ENCODE results near the gene RHOC.
"Not testable (repeated sequence)": the region's sequence is repeated elsewhere in the genome, so short reads cannot be mapped to it uniquely, and the experiment has no call there.

The RHOC gene

DNA sequence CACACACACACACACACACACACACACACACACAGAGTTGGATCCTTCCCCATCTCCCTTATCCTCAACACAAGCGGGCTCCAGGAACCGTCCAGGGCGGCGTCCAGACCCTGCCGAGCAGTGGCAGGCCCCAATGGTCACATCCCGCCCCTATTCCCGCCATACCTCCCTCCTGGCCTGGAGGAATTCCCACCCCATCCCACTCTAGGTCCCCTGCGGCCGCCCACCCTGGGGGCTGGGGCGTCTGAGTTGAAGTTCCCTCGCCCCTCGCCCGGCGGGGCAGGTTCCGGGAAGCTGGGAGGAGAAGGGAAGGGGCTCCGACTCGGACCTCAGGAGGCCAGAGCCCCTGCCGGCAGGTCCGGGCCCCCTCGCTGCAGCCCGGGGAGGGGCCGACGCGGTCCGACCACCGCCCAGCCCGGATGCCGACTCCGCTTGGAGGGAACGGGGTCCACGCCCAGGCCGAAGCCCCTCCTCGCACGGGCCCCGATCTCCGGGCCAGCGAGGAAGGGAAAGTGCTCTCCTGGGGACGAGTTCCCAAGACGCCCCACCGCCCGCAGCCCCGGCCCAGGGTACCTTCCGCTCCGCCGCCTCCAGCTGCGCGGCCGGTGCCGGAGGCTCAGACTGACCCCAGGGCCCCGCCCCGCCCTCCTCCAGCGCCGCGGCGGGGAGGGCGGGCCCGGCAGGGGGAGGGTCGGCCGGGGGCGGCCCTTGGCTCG, at the start of gene RHOC:
Gene RHOC, minus strand, starts transcription at position 623 of the 716 bp plus-strand sequence. CDS start 3,328 bp downstream, outside the sequence.
- DNase-seq, result no peak

DNA sequence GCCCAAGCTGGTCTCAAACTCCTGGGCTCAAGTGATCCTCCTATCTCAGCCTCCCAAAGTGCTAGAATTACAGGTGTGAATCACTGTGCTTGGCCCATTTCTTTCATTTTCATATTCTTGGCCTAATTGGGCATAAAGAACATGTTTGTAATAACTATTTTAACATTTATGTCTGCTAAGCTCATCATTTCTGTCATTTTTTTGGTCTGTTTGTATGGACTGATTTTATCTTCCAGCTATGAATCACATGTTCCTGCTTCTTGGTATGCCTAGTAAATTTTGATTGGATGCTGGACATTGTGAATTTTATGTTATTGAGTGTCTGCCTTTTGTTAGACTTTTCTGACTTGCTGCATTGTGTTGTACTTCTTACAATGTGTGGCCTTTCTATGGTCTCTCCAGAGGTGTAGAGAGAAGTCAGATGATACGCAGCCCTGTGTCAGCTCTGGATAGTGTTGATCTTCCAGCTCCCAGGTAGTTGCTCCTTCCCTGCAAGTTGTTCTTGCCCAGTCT, 47.2 kb upstream of the RHOC start:
- no peak for DNase-seq

DNA sequence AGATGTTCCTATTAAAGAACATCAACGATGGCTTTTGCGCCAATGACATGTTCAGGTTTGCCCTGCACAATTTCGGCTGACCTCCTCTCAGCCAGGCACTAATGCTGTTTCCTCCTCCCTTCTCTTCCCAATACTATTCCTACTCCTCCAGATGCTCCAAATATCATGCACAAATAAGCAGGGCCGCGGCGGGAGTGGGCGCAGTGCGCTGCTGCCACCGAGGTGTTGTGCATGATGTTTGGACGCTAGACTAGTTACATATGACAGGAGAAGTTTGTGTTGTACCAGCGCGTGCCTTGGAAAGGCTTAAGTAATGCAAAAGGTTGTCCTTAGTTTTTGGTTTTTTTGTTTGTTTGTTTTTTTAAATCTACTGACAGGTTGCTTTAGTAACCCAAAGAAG, 41.5 kb upstream of the RHOC start:
- DNase-seq, result no peak

DNA sequence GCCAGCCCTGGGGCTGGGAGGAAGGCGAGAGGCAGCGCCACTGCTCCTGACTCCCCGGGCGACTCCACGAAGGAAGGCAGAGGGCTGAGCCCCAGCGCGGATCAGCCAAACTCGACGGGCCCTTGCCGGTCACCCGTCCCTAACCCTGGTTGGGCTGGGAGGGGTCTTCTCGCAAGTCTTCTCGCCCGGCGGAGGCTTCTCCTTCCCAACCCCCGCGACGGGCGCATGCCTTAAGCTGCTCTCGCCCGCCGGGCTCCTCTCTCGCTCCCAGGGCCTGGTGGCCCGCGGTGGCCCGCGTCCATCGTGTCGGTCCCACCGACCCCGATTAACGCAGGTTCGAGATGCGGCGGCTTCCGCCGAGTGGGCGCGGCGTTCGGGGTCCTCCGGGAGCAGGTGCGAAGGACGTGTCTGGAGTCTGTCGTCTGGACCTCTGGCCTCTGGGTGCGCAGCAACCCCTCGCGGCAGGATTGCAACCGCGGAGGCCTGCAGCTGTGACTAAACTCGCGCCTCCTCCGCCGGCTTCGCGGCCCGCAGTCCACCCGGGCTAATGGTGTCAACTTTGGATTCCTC, 37.2 kb upstream of the RHOC start:
- DNase-seq, result peak; percentile 5

DNA sequence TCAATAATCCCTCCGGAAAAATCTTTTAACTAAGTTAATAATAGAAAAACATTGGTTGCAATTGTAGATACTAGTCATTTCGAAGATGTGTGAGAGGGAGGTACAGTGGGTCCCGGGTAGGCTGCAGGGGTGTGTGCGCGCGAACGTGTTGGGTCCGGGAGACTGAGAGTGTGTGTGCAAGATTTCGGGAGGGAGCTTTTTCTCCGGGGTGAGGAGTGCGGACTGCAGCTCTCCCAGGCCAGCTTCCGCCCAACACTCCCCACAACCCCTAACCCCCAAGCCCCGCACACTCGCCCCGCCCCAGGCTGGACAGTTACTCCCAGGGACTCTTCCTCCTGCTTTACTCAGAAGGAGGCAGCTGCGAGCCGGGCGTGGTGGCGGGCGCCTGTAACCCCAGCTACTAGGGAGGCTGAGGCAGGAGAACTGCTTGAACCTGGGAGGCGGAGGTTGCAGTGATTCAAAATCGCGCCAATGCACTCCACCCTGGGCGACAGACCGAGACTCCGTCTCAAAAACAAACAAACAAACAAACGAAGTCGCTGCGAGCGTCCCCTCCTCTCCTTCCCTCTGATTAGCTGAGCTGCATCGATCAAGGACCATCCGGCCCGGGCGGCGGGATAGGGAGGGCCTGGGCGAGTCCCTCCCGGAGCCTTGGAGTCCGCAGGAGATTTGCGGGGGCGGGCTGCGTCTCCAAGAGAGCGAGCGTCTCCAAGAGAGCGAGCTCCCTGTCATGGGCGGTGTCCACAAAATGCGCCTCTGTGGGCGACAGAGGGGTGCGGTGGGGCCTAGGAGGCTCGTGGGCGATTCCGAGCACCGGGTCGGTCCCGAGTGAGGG, 36.5 kb upstream of the RHOC start:
- DNase-seq, result no peak

DNA sequence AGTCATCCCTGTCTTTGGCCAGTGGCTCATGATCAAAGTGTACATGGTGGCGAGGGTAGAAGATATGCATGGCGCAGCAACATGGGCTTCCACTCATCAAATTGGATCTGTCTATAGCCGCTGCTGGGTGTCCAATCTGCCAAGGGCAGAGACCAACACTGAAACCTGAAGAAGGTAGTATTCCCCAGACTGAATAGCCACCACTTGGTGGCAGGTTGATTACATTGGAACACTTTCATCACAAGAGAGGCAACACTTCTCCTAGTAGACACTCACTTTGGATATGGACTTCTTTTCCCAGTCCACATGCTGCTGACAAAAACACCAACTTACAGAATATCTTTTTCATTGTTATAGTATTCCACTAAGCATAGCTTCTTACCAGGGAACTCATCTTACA, 30.6 kb upstream of the RHOC start:
- no peak for DNase-seq

DNA sequence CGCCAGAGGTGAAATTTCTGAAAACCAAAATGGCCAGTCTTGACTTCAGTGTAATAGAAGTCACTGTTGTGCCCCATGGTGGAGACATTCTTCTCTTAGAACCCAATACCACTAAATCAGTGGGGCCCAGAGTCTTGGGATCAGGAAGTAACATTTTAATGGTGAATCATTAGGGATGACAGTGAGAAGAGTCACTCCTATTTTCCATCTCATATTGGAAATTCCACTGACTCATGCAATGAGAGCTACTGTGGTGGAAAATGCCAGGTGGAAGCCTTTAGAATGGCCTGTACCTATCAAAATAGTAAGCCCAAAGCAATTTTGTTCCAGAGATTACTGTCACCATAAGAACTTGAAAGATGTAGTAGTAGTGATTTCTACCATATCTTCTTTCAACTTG, 28.8 kb upstream of the RHOC start:
- no peak for DNase-seq

DNA sequence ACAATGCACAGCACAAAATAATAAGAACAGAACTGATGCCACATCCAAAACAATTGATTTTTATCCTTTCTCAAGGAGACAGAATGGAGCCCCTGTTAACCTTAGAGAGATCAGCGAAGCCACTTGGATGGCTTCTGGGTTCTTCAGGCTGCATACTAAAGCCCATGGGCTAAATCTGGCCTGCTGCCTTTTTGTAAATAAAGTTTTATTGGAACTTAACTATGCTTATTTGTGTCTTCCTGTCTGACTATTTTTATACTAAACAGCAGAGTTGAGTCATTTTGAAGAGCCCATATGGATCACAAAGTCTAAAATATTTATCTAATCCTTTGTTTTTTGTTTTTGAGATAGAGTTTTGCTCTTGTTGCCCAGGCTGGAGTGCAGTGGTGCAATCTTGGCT, 24.5 kb upstream of the RHOC start:
- no peak for DNase-seq

DNA sequence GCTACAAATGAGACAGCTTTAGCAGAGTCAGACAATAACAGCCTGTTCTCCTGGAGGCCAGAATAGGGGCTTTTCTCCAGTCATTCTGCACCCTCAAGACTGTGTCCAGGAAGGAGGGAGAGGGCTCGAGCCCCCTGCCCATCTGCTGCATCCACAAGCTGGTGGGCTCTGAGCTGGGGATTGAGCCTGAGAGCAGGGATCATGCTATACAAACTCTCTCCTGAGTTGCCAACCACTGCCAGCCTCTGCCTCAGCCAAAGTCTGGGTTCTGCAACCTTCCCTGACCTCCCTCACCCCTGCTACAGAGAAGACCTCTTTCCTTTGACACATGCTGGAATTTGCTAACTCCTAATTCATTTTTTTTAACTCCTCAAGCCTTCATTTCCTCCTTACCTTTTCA, 23.0 kb upstream of the RHOC start:
- no peak for DNase-seq

DNA sequence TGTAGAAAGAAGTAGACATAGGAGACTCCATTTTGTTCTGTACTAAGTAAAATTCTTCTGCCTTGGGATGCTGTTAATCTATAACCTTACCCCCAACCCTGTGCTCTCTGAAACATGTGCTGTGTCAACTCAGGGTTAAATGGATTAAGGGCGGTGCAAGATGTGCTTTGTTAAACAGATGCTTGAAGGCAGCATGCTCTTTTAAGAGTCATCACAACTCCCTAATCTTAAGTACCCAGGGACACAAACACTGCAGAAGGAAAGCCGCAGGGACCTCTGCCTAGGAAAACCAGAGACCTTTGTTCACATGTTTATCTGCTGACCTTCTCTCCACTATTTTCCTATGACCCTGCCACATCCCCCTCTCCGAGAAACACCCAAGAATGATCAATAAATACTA, 22.1 kb upstream of the RHOC start:
- DNase-seq, result not testable (repeated sequence)

DNA sequence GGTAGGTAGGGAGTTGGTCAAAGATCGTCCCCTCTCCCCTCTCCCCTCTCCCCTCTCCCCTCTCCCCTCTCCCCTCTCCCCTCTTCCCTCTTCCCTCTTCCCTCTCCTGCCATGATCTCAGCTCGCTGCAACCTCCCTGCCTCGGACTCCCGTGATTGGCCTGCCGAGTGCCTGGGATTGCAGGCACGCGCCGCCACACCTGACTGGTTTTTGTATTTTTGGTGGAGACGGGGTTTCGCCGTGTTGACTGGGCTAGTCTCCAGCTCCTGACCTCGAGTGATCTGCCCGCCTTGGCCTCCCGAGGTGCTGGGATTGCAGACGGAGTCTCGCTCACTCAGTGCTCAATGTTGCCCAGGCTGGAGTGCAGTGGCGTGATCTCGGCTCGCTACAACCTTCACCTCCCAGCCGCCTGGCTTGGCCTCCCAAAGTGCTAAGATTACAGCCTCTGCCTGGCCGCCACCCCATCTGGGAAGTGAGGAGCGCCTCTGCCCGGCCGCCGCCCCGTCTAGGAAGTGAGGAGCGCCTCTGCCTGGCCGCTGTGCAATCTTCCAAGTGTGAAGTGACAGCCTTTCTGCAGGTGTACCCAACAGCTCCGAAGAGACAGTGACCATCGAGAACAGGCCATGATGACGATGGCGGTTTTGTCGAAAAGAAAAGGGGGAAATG, 21.5 kb upstream of the RHOC start:
- DNase-seq, result not testable (repeated sequence)

DNA sequence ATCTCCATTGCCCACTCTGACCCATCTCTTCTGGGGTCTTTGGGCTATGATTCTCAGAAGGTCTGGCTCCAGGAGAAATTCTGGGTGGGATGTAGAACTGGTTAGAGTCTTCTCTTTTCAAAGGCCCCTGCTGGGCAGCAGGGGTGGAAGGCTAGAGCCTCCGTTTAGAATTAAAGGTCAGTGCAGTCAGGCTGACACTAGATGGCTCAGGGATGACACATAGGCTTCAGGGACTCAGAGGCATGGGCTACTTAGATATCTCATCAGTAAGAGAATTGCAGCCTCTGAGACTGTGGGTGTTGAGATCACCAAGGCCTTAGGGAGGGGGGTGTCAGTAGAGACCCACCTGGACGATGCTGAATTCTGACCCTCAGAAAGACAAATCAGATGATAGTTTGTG, 20.8 kb upstream of the RHOC start:
- no peak for DNase-seq

DNA sequence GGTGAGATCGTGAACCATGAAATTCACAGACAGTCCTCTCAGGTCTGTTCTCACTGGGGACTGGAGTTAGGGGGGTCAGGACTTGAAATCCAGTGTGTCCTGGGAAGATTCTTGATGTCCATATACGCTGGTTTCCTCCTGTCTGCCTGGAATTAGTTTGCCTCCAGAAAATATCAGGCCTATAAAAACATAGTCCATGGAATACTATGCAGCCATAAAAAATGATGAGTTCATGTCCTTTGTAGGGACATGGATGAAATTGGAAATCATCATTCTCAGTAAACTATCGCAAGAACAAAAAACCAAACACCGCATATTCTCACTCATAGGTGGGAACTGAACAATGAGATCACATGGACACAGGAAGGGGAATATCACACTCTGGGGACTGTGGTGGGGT, 17.3 kb upstream of the RHOC start:
- not testable (repeated sequence) for DNase-seq

DNA sequence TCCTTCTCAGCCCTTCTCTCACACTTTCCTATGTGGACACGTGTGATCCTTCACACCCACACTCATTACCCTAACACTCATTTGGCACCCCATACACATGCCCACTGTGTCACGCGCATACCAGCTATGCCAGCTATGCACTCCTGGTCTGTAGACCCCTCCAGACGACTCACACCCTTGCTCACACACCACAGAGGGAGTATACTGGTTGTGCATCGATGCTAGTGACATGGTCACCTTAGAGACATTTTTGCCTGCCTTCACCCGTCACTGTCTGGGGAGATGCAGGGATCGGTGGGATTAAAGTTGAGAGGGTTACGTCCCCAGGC, 16.5 kb upstream of the RHOC start:
- DNase-seq, result no peak

DNA sequence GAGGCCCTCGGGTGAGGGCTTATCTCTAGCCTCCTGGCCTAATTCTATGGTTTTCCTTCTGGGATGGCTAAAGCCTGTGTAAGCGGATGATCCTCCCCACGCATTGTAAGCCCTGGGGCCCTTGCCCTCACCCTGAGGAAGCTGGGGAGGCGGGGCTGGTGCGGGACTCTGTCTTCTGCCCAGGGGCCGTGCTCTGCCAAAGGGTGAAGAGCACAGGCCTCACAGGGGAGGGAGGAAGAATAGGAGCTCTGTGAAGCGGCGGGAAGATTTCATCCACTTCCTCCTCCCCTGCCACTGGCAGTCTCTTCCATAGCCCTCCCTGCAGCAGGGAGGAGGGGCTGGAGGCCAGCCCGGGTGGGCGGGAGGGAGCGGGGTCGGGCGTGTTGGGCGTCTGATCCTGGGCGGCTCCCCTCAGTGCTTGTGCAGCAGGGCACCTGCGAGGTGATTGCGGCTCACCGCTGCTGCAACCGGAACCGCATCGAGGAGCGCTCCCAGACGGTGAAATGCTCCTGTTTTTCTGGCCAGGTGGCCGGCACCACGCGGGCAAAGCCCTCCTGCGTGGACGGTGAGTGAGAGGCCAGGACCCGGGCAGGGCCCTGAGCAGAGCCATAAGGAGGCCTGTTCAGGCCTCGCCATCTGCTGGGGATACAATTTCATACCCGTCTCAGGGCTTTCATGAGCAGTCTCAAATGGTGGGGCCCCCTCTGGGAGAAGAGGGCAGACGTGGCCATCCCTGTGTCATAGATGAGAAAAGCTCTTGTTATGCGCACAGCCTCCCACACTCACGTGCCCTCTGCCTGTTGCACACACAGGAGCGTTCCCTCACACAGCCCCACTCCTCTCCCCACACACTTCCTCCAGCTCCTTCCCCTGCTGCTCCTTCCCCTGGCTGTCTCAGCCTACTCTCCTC, 15.9 kb upstream of the RHOC start:
- DNase-seq, result peak; percentile 44

DNA sequence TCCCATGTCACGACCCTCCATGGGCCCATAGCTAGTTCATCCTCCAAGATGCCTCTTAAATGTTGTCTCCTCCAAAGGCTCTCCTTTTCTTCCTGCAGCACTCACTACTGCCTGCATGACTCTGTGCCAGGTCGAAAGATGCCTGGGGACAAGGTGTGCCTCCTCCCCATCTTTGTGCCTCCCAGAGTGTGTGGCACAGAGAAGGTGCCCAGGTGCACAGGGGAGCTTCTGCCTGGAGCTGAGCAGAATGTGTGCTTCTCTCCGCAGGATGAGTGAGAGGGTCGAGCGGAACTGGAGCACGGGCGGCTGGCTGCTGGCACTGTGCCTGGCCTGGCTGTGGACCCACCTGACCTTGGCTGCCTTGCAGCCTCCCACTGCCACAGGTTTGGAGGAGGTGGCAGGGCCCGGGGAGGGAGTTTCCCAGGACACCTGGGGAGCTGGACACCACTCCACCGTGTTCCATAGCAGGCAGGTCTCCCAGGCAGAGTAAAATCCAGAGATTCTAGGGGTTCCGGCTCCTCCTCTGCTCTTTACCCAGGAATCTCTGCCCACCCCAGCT, 15.1 kb upstream of the RHOC start:
- peak; percentile 12 for DNase-seq

DNA sequence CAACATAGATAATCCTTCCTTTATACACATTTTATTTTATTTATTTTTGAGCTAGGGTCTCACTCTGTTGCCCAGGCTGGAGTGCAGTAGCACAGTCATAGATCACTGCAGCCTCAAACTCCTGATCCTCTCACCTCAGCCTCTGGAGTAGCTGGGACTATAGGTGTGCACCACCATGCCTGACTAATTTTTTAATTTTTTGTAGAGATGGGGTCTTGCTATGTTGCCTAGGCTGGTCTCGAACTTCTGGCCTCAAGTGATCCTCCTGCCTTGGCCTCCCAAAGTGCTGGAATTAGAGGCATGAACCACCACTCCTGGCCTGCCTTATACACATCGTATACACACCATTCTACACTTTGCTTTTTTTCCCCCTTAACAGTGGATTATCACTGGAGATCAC, 14.4 kb upstream of the RHOC start:
- not testable (repeated sequence) for DNase-seq

DNA sequence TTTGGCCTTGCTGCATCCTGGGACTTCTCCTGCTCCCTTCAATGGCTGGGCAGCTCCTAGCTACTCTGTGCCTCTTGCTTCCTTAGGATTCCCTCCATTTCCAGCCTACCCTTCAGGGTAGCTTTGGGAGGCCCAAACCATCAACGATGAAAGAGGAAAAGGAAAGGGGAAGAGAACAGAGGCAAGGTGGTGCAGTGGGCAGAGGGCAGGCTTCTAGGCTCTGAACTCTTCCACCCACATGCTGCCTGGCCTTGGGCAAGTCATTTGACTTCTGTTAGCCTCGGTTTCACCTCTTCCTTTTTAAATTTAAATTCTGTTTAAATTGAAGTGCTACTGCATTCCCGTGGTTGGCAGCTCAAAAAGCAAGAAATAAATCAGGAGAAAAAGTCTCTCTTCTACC, 13.9 kb upstream of the RHOC start:
- DNase-seq, result no peak

DNA sequence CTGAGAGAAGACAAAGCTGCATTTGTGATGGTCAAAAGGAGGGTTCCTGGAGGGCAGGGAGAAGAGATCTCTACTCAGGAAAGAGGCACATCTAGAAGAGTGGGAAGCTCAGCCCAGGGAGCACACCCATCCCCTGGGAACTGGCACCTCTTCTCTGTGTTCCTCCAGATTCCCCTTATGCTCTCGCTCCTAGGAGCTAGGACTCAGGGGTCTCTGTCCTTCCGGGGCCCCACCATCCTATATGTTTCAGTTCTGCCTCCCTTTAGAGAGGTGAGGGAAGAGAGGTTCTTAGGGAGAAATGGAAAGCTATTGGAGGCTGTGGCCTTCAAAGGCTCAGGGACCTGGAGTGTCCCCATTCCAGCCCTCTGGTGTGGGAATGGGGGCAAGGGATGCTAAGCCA, 12.8 kb upstream of the RHOC start:
- DNase-seq, result no peak

DNA sequence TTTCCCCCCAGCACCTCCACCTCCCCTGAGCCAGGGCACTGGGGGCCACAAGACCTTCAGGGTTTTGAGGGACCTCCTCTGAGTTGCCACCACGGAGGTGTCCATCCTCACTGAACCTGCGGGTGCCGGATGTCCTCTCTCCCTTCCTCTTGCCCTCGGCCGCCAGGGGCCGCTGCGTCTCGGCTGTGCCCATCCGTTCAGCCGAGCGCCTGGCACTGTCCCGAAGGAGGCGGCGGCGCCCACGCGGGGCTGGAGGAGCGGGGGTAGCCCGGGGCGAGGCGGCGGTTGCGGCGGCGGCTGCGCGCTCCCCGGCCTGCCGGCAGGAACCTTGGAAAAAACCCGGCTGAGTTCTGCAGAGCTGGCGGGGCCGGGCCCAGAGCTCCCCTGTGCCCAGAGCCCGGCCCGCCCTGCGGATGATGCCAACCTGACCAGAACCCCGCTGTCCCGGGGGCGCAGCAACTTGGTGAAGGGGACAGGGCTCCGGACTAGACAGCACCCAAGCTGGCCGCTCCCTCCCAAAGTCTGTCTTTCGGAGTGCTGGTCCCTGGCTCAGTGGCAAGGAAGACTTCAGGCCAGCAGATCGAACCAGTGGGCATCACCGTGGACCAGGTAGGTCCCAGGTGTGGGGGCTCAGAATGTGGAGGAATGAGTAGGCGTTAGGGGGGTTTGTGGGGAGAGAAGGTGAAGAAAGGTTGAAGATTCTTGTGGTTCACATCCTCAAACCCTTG, 11.9 kb upstream of the RHOC start:
- peak; percentile 49 for DNase-seq

DNA sequence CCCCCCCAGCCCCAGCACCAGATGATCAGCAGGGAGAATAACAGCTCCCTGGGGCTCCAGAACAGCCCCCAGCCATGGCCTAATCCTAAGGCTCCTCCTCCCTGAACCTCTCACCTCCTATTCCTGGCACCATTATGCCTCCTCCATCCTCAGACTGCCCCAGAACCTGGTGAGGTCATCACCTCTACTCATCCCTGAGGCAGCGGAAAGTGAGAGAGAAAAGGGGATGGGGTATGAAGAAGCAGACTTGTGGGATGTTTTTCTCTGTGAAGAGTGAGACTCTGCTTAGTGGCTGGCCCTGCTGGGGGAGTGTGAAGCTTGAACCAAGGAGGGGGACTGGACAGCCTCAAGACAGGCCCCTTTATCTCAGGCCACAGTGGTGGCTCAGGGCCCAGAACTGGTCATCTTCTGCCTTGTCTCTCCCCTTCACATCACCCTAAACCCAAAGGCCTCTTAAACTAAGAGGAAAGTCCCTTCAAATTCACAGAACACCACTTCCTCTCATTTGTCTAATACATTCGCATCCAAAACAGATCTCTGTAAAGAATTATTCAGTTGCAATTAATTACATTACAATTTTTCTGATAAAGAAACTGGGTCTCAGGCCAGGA, 10.4 kb upstream of the RHOC start:
- DNase-seq, result no peak
